ENCODE results near the gene UGT1A7.

DNA sequence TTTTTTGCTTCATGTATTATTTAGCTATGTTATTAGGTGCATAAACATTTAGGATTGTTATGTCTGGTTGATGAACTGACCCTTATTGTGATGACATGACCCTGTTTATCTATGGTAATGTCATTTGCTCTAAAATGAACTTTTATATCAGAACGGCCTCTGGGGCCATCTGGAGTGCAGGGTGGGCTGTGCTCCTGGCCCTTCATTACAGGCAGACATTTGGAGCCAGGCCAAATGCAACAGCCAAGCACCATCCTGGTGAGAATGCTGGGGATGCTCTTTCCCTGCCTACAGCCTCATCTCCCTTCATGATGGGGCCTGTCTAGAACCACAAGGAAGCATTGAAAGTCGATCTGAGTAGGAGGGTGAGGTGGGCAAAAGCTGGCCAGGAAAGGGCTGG lies 134.6 kb downstream of the UGT1A7 start:
- TF ChIP-seq, protein P1, sequence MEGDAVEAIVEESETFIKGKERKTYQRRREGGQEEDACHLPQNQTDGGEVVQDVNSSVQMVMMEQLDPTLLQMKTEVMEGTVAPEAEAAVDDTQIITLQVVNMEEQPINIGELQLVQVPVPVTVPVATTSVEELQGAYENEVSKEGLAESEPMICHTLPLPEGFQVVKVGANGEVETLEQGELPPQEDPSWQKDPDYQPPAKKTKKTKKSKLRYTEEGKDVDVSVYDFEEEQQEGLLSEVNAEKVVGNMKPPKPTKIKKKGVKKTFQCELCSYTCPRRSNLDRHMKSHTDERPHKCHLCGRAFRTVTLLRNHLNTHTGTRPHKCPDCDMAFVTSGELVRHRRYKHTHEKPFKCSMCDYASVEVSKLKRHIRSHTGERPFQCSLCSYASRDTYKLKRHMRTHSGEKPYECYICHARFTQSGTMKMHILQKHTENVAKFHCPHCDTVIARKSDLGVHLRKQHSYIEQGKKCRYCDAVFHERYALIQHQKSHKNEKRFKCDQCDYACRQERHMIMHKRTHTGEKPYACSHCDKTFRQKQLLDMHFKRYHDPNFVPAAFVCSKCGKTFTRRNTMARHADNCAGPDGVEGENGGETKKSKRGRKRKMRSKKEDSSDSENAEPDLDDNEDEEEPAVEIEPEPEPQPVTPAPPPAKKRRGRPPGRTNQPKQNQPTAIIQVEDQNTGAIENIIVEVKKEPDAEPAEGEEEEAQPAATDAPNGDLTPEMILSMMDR (IDR thresholded peaks at IDR 0.05; ENCODE audit: low read depth, low read length, poor library complexity, severe bottlenecking): no peak
- no peak for TF ChIP-seq EZH2phosphoT487 (IDR thresholded peaks at IDR 0.05; ENCODE audit: borderline replicate concordance, low read length)

Data from DOHH2 (cell line).